SIG-M5 (cell line): ENCODE data around the gene RRBP1.

Source experiments
- DNase-seq: peaks from one replicate; lab custom pipeline; 2025; lab: John Stamatoyannopoulos, UW

The RRBP1 gene

DNA sequence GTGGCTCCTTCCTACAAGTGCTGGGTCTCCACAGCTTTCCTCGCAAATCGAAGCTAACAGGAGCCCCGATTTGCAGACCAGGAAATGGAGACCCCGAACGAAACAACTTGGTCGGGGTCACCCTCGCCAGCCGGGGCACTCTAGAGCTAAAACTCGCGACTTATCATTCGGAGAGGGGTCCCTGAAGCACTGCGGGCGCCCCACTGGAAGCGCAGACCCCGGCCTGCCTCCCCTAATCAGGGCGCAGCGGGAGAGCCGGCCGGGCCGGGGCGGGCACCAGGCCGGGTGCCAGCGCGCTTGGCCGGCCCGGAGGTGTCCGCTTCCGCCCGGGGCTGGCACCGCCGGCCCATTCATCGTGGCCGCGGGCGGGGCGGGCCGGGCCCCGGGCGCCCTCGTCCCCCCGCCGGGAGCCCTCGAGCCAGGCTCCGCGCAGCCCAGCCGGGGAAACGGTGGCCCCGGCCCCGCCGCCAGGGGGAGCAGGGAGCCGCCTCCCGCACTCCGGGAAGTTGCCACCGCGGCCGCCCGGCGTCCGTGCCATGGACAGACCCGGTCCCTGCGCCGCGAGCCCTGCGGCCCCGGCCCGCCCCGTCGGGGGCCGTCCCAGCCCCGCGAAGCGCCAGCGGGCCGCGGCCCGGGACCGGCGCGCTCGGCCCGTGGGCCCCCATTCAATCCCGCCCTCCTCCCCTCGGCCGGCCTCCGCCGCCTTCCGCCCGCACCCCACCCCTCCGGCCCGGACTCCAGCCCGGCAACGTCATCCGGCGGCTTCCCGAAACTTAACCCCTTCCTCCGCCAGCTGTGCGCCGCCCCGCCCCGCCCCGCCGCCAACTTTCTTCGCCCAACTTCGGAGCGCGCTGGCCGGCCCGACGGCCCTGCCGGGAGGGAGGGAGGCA lies 961 bp downstream of the RRBP1 start:
- DNase-seq, result no peak

DNA sequence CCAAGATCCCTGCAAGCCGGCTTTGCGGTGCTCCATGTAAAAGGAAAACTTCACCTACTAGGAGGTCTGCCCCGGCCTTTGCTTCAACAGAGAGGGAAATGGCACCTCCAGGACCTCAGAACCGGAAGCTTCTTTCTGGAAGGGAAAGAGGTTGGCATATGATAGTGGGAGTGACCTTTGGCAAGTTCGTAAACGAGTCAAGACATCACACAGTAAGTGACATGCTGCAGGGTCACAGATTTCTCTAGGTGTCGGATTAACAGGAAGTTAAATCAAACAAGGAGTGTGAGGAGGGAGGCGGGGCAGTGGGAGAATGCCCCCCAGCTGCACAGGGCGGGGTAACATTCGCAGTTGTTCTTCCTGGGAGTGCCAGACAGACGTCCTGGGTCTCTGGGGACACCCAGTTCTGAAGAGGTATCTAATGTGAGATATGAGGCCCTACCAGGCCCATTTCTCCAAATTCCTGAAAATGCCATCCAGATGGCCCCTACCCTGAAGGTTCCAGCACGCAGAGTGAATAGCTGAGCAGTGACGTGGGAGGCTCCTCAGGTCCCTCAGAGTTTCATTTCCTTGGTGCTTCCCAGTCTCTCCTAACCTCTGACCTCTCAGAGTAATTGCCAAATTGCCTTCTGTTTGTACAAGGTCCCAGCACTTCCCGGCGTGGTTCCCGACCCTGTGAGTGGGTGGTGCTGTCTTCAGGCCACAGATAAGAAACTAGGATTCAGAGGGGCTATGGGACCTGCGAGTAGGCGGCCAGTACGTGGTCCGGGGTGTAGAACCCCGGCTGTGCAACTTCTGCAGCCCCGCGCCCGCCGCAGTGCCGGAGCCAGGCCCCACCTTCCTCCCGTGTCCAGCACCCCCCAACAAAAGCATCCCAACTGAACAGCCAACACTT lies 1.9 kb downstream of the RRBP1 start:
- no peak for DNase-seq

DNA sequence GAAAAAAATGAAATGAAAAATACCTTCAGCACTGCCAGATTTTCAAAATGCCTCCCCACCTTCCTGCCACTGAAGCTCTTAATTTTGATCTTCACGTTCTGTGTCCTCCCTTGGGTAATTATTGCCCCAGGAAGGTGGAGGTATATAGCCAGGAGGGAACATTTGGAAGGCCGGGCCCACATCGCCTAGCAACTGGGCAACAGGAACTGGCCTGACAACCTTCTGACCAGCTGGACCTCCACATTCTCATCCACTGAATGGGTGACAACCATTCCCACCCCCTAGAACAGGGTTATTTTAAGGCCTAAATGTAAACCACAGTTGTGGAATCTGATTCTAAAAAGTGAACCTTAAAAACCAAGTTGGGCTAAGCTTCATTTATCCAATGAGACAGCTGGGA lies 3.2 kb downstream of the RRBP1 start:
- DNase-seq, result no peak

DNA sequence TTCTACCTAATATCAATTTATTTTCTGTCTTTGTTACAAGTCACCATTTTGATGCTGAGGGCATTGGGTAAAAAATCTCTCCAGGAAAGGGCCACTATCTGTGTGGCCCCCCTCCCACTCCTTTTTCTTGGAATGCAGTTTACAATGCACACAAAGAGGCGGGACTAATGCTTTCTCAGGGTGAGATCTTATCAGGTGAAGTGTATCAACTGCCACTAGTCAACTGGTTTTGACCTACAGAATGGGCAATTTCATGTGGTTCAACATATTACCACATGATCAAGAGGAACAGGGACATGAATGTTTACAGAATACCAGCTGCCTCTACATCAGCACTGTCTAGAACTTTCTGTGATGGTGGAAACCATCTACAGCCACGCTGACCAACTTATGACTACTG lies 3.7 kb downstream of the RRBP1 start:
- no peak for DNase-seq

DNA sequence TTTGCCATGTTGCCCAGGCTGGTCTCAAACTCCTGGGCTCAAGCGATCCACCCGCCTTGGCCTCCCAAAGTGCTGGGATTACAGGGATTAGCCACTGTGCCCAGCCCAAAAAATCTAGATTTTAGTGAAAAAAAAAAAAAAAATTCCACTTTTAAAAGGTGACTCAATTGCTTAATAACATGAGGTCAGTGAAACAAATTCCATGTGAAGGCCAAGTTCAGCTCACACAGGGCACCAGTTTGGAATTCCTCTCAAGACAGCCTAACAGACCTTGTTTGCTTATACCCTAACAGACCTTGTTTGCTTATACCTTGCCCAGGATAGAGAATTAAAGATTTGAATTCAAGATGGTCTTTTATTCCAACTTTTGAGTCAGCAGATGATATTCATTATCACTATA lies 5.1 kb downstream of the RRBP1 start:
- DNase-seq, result no peak

DNA sequence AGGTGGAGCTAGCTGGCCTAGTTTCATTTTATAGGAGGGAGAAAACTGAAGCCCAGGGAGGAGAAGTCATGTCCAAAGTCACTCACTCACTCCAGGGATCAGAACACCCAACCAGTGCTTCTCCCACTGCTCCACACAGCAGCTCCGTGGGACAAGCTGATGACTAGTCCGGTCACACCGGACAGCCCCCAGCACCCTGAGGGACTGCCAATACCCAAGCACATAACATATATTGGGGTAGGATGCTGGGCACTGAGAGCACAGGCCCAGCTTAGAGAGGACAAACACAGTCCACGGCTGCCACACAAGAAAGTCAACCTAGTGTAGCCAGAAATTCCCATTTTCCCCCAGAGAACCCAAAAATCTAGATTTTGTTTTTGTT lies 5.7 kb downstream of the RRBP1 start:
- no peak for DNase-seq

DNA sequence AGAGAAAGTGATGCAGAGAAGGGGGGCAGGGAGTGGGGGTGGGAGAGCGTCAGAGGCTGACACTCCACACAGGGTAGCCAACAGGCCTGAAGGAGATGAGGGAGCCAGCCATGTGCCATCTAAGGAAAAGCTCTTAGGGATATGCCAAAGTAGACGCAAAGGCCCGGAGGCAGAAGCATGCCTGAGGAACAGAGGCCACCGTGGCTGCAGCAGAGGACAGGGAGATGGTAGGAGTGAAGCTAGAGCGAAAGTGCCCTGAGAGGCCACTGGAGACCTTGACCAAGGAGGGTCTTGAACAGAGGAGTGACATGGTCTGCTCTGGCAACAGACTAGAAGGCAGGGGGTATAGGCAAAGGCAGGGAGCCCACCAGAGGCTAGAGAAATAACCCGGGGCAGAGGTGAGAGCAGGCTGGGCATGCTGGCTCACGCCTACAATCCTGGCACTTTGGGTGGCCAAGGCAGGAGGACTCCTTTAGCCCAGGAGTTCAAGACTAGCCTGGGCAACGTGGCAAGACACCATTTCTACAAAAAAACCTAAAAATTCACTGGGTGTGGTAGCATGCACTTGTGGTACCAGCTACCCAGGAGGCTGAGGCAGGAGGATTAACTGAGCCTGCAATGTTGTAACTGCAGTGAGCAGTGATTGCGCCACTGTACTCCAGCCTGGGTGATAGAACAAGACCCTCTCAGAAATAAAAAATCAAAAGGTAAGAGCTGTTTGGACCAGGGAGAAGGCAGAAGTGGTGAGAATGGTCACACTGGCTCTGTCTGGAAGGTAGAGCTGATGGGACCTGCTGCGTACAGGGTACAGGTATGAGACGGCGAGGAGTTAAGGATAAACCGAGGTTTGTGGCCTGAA lies 6.3 kb downstream of the RRBP1 start:
- no peak for DNase-seq

DNA sequence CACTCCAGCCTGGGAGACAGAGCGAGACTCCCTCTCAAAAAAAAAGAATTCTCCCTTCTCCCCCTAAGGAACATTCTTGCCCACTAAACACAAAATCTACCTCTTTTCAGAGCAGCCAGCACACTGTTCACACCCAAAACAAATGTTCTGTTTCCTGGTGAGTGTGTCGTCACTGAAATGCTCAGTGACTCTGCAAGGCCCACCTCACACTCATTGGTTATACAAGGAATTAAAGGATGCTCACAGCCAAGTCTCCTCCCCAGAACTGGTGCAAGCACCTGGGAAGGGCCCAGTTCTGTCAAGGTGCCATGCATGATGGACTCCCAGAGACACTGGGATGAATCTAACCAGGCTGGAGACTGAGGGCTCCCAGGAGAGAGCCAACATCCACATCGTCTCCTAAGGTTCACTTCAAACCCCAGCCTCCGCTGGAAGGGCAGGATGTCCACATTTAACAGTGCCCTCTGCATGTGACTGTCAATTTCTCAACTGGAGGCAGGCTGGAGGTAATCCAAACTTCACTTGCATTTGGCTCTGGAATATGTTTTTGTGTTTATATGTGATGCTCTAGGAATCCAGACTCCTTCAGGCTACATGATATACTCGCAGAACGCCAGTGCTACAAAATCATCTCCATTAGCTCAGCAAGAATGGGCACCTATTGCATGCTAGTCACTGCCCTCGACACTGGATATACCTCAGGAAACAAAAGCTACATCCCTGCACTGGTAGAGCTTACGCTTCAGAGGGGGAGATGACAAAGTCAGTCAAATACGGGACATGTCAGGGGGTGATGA lies 7.1 kb downstream of the RRBP1 start:
- DNase-seq, result no peak

DNA sequence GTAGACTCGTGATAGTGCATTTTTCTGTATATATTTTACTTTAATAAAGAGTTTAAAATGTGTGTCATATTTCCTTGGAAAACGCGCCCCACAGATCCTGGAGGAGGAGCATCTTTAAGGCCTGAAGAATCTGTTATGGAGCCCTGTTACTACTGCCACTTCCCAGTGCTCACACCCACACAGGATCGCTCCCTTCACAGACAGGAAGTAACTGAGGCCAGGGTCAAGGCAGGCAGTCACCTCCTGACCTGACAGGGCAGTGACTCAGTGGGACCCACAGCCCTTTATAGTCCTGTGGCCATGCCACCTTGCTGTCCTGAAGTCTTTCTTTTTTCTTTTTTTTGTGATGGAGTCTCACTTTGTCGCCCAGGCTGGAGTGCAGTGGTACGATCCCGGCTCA lies 9.0 kb downstream of the RRBP1 start:
- DNase-seq, result no peak

DNA sequence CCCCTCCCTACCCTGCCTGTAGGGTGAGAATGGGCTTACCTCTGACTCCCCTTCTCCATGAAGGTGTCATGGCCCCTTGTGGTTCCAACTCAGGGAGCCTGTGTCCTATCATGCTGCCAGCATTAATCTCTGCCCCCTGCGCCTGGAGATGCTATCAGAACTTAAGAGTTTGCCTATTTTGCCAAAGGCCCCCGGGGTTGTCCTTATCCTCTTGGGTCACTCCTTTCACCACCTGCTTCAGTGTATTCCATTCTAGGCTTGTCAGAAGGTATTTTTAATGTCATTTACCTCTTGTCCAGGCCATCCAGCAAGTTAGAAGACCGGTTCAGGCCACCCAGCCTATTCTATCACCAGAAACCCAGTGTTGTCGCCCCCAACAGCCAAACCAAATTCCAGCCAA lies 10.5 kb downstream of the RRBP1 start:
- DNase-seq, result no peak

DNA sequence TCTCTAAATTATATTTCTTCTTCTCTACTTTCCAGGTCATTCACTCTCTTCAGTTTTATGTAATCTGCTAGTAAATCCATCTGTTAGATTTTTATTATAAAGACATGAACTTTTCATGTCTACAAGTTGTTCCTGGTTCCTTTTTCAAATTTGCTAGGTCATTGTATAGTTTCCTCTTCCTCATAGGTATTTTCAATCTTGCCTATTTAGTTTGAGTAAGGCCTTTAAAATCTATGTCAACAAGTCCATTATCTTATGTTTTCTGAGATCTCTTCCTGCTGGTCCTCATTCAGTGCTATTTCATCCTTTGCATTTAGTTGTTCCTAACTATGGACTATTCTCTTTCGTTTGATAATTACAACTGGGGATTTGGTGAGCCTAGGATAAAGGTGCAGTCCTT lies 11.0 kb downstream of the RRBP1 start:
- no peak for DNase-seq

DNA sequence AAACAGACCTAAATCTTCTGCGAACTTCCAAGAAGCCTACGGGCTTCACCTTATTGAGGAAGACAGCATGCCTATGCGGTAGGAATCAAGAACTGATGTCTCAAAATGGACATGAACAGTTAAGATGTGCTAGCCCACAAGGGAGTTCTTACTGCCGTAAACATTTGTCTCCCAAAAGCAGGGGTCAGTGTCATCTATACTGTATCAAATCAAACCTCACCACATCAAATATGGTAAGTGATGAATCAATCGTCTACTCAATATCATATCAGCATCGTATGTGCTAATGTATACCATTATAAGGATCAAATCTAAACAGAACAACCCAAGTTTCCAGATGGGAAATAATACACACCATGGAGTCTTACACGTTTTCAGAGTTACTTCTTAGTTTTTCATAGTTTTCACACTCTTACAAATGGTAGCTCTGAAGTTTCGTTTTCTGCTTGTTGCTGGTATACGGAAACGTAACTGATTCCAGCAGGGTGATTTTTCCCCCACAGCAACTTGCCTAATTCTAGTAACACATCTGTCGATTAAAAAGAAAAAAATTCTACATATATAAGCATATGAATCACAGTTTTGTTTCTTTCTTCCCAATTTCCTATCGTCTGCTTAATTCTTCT lies 12.6 kb downstream of the RRBP1 start:
- no peak for DNase-seq

DNA sequence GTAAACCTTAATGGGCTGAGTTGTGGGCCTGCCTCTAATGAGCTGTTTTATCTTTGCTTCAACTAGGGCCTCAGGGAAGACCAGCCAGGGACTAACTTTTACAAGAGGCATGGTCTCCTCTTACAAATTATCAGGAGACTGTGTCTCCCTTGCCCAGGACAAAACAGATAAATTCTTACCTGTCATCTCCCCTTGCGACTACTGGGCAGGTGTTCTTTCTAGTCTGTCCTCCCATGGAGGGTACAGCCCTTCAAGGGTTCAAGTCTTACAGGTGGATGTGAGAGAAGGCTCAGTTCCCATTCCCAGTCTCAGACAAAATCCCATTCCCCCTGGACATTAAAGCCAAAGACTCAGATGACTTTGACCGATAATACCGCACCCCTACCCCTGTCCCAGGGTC lies 13.6 kb downstream of the RRBP1 start:
- DNase-seq, result no peak

DNA sequence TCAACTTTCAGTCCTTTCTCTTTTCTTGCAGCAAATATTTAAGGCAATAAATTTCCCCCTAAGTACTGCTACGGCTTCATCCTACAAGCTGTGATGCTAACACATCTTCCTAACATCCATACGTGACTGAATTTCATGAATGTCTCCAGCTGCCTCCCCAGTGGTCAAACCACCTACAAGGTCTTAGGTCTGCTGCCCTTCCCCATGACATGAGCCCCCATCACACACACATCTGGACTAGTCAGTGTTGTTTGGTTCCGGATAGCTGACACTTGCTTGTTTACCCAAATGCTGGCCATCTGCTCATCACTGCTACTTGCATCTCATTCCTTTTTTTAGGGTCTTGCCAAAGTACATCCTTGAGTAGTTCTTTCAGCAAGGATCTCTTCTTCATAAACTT lies 14.6 kb downstream of the RRBP1 start:
- no peak for DNase-seq

DNA sequence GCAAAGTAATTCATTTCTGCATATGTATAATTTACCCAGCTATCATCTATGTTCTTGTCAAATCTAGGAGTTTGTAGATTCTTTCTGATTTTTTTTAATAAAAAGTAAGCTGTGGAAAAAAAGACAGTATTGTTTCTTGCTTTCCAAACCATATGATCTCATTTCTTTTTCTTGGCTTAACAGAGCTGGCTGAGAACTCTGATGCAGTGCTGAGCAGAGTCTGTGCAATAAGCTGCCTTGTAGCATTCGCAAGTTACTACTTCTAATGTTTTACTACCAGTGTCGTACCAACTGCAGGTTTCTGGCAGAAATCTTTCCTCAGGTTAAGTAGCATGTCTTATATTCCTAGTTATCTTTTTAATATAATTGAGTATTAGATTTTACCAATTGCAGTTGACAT lies 15.6 kb downstream of the RRBP1 start:
- no peak for DNase-seq

DNA sequence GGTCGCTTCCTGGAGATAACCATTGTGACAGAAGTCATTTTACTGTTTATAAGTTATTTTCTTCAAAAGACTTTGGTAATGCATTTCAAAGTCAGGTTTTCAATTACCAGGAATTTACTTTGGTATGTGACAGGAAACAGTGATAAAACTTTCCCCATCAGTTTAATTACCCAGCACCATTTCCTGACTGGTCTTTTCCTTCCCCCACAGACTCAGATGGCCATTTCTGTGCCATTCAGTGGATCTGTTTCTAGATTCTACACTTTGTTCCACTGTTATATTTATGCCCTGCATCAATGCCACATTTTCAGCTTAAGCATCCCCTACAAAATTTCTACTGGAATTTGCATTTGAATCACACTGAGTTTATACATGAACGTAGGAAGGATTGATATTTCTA lies 16.3 kb downstream of the RRBP1 start:
- no peak for DNase-seq

DNA sequence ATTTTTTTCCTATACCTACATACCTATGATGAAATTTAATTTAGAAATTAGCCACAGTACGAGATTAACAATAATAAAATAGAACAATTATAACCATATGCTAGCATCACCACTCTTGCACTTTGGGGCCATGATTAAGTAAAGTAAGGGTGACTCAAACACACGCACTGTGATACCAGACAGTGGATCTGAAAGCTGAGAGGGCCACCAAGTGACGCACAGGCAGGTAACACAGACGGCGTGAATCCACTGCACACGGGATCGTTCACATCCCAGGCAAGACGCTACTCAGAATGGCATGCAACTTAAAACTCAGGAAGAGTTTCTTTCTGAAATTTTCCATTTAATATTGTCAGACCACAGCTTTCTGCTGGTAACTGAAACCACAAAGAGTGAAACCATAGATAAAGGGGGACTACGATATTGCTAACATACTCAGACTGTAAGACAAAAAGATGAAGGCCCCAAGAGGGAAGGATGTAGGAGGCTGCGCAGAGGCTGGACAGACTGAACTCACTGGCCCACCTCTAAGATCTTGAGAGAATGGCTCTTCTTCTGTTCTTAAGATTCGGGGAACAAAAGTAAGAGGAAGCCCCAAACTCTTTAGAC lies 17.9 kb downstream of the RRBP1 start:
- no peak for DNase-seq

DNA sequence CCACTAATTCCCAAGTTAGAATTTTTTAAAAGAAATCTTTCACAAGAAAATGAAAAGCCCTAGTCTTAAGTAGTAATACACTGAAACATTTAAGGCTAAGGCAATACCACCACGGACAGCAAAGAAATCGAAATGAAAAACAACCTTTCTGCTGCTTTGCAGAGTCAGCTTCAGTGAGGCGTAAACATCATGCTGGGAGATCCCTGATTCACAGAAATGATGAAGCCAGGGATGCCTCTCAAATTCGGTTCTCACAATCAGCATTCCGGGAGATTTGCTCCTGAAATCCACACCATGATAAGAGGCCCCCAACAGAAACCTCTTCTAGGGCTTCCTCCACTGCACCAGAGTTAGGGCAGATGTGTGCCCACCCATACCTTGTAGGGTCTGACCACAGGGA lies 18.6 kb downstream of the RRBP1 start:
- no peak for DNase-seq

DNA sequence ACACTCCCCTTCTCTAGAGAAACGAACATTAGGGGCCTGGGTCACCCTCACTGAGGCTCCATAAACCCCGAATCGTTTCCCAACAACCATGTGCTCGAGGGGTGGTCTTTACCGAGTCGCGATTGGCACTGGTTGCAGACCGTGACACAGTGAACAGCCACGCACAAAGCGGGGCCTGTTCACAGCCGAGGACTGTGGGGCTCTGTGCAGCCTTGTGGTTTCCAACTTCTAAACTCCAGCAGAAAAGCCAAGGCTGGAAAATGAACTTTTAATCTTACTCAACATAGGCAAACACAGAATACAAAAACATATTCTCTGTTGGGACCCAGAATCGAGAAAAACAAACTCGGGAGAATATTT lies 19.0 kb downstream of the RRBP1 start:
- DNase-seq, result no peak

DNA sequence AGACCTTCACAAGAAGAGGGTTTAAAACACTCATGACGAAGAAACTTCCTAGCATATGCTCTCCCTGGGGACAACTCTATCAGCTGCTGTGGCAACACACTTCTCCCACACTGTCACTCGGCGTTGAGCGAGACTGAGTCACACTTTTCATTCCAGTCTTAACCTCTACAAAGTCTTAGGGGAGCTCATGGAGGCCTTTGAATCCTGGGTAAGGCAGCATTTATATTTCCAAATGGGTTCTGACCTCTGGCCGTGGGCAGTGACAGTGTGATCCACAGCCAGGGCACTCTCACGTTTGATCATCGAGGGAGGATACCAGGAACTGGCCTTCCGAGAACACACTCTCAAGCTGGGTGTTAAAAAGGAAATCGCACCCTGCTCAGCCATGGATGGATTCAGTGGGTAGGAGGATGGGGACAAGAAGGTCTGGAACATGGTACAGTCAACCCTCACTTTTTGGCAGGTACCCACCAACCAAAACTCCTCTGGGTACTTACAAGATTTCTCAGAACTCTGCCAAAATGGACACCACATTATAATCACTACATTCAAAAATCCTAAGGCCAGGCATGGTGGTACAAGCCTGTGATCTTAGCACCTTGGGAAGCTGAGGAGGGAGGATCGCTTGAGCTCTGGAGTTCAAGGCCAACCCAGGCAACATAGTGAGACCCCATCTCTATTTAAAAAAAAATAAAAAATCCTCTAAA lies 19.6 kb downstream of the RRBP1 start:
- DNase-seq, result no peak
